Activated CD8-positive, alpha-beta memory T cell treated with anti-CD3 and anti-CD28 coated beads, Interleukin-2, amount 50 U/mL, for 48 hours (primary cell): ENCODE data around the gene TRAPPC12.
"Not testable (repeated sequence)": the region's sequence is repeated elsewhere in the genome, so short reads cannot be mapped to it uniquely, and the experiment has no call there.

Experiments used
- DNase-seq: peaks from one replicate; pipeline ENCODE4 v3.0.0-alpha.2; 2020

Gene TRAPPC12

GRCh38 chr2:3433776-3434400, 54.4 kb downstream of the TRAPPC12 start:
- no peak for DNase-seq

- DNase-seq: no peak
Measured at GRCh38 chr2:3434654-3435053, 55.2 kb downstream of the TRAPPC12 start.

GRCh38 chr2:3435445-3435844, 56.0 kb downstream of the TRAPPC12 start:
- no peak for DNase-seq

- no peak for DNase-seq
Measured at GRCh38 chr2:3440477-3440876, 61.0 kb downstream of the TRAPPC12 start.

GRCh38 chr2:3441465-3441864, 62.0 kb downstream of the TRAPPC12 start:
- DNase-seq: no peak

- DNase-seq: no peak
Measured at GRCh38 chr2:3442185-3442584, 62.7 kb downstream of the TRAPPC12 start.

GRCh38 chr2:3443083-3443482, 63.6 kb downstream of the TRAPPC12 start:
- no peak for DNase-seq

- DNase-seq: peak; percentile 41
Measured at GRCh38 chr2:3443506-3444084, 64.1 kb downstream of the TRAPPC12 start.

- DNase-seq: no peak
Measured at GRCh38 chr2:3445891-3446290, 66.4 kb downstream of the TRAPPC12 start.

GRCh38 chr2:3446381-3446780, 66.9 kb downstream of the TRAPPC12 start:
- DNase-seq: no peak

- DNase-seq: not testable (repeated sequence)
Measured at GRCh38 chr2:3447186-3447585, 67.7 kb downstream of the TRAPPC12 start.

- DNase-seq: no peak
Measured at GRCh38 chr2:3447789-3448317, 68.4 kb downstream of the TRAPPC12 start.

- not testable (repeated sequence) for DNase-seq
Measured at GRCh38 chr2:3448441-3448911, 69.0 kb downstream of the TRAPPC12 start.

- DNase-seq: no peak
Measured at GRCh38 chr2:3449086-3449485, 69.6 kb downstream of the TRAPPC12 start.

GRCh38 chr2:3449936-3450335, 70.4 kb downstream of the TRAPPC12 start:
- no peak for DNase-seq

GRCh38 chr2:3450385-3451010, 71.0 kb downstream of the TRAPPC12 start:
- DNase-seq: no peak

GRCh38 chr2:3451169-3451568, 71.7 kb downstream of the TRAPPC12 start:
- no peak for DNase-seq

GRCh38 chr2:3451926-3452671, 72.6 kb downstream of the TRAPPC12 start:
- DNase-seq: peak; percentile 43

- peak; percentile 39 for DNase-seq
Measured at GRCh38 chr2:3453190-3453999, 73.9 kb downstream of the TRAPPC12 start.

- DNase-seq: peak; percentile 29
Measured at GRCh38 chr2:3454005-3454404, 74.5 kb downstream of the TRAPPC12 start.

- DNase-seq: peak; percentile 39
Measured at GRCh38 chr2:3454802-3455201, 75.3 kb downstream of the TRAPPC12 start.

GRCh38 chr2:3456125-3456524, 76.6 kb downstream of the TRAPPC12 start:
- no peak for DNase-seq
